Measurements from ENCODE around the gene EEF2KMT.
"Not testable (repeated sequence)": the region's sequence is repeated elsewhere in the genome, so short reads cannot be mapped to it uniquely, and the experiment has no call there.

Gene EEF2KMT

DNA sequence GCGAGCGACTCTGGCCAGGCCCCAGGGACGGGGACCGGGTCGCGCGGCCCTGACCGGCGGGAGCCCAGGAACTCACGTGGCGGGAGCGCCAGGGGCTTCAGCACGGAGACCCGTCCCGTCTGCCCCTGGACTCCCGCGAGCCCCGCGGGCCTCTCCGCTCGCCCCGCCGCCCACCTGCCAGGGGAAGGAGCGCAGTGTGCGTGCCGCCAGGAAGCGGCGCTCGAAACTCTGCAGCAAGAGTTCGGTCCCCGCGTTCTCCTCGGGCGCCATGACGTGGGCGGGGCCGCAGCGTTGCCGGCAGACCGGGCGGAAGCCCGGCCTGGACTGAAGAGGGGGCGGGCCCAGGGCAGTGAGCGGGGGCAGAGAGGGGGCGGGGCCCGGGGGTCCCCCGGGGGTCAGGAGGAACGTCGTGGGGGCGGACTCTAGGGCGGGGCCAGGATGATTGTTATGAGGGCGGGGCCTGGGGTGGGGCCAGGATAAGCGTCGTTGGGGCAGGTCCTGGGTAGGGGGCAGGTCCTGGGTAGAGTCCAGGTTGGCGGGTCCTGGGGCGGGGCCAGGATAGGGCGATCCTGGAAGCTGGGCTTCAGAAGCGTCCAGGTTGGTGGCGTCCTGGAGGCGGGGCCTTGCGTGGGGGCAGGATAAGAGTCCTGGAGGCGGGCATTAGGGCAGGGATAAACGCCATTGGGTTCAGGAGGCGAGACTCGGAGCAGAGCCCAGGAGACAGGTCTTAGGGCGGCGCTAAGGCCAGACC is at the start of gene EEF2KMT:
Gene EEF2KMT, minus strand, starts transcription at position 326 of the 751 bp plus-strand sequence. Its CDS starts 56 bp downstream, at position 270.
- peak; percentile 95 for DNase-seq

DNA sequence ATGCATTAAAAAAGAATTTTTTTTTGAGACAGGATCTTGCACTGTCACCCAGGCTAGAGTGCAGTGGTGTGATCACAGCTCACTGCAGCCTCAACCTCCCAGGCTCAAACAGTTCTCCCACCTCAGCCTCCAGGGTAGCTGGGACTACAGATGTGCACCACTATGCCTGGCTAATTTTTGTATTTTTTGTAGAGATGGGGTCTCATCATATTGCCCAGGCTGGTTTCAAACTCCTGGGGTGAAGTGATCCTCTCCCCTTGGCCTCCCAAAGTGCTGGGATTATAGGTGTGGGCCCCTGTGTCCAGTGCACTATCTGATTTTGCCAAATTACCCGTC is 47.0 kb upstream of the EEF2KMT start:
- not testable (repeated sequence) for DNase-seq

DNA sequence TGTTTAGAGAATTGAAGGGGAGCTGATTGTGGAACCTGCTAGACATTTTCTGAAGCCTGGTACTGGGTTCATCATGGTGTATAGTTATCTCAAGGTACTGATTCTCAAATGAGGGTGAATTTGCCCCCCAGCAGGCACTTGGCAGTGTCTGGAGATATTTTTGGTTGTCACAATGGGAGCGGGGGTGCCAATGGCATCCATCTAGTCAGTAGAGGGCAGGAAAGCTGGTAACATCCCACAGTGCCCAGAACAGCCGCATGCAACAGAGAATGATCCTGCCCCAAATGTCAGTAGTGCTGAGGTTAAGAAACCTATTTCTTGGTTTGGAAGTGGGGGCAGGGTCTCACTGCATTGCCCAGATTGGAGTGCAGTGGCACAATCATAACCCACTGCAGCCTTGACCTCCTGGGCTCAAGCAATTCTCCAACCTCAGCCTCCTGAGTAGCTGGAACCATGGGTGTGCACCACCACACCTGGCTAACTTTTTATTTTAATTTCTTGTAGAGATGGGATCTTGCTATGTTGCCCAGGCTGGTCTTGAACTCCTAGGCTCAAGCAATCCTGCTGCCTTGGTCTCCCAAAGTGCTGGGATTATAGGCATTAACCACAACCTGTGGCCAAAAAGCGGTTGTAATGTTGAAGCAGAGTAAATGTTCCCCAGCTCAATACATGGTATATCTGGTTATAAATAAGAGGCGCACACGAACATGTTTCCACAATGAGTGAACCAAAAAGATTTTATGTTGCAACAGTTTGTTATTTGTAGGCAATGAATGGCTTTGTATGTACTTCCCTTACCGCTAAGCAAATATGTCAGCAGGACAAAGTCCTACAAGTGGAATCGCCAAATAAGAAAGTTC is 46.4 kb upstream of the EEF2KMT start:
- DNase-seq: no peak

DNA sequence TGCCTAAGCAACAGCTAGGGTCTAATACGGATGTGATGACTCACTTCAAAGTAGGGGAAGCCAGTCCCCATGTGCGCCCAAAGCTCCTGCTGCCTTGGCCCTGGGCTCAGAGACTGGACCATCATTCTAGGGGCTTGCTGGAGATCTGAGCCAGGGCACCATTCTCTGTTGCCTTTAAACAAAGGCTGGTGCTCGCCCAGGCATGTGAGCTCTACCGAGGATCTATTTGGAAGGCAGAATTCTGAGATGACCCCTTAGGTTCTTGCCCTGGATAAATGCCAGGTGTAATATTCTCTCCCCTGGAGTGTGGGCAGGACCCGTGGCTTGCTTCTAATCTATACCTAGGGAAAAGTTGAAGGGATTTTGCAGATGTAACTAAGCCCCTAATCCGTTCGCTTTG is 42.6 kb upstream of the EEF2KMT start:
- not testable (repeated sequence) for DNase-seq

DNA sequence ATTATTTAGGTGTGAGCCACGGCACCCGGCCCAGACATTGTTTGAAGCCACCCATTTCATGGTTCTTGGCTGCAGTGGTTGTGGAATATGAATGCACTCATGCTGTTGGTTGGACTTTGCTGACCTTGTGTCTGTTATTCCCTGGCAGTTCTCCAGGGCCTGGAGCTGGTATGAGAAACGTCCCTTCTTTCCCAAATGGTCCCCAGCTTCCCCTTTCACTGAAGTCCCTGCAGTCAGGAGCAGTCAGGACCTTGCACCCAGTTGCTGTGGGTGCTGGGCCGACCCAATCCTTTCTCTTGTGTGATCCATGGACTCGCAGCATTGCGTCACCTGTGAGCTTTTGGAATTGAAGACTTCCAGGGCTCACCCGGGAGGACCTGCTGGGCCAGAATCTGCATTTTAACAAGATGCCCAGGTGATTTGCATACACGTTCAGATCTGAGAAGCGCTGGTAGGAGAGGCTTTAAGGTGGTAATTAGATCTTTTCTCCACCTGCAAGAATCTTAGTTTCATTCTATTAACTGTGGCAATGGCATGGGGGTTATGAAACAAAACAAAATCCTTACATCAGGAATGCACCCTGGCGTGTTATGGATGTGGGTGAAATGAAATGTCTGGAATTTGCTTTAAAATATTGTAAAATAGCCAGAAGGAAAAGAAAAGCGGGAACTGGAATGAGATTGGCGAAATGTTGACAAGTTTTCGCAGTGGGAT is 37.3 kb upstream of the EEF2KMT start:
- not testable (repeated sequence) for DNase-seq

GRCh38 chr16:5132915-5133600 is 35.5 kb upstream of the EEF2KMT start:
- not testable (repeated sequence) for DNase-seq

DNA sequence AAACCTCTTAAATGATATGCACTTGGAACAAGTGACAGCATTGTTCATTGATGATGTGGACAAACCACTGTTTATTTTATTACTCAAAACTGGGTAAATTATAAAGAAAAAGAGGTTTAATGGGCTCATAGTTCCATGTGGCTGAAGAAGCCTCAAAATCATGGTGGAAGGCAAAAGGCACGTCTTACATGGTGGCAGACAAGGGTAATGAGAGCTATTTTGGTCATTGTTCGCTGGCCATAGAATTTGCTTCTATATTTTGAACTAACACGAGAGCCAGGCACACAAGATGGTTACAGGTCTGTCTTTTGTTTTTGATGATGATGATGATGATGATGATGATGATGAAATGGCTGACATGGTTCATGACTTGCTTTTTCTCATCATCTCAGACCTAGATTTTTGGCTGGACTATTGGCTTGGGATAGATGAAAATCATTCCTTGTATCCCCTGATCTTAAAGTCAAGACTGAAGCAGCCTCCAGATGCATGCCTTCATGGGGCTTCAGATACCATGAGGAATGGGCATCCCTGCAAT is 33.9 kb upstream of the EEF2KMT start:
- not testable (repeated sequence) for DNase-seq

DNA sequence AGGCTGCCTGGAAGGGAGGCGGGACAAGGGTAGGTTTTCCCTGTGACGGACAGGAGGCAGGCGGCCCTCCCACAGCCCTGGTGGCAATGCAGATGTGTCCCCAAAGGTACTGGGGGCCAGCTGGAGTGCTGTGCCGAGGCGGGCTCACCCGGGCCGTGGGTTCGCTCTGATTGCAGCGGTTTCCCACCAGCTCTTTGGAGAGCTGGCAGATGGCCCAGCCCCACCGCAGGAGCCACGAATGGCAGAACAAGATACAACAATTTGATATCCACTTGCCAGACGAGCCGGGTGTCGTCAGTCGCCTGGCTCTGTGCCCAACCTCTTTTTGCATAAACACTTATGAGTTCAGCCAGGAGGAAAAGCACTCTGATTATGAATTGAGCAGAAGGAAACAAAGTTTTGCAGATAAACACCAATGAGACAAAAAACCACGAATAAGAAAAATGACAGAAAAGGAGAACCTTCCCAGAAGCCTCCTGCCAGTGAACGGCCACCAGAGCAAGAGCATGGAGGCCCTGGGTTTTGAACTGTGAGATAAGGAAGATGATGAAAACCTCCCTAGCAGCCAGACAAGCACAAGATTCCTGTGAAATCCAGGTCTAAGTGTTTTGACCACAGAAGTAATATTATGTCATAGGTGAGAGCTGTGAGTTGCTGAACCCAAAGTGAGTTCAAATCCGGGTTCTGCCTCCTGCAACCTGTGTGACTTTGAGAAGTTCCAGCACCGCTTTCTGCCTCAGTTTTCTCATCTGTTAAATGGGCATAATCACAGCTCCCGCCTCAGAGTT is 19.9 kb upstream of the EEF2KMT start:
- DNase-seq: peak; percentile 39

DNA sequence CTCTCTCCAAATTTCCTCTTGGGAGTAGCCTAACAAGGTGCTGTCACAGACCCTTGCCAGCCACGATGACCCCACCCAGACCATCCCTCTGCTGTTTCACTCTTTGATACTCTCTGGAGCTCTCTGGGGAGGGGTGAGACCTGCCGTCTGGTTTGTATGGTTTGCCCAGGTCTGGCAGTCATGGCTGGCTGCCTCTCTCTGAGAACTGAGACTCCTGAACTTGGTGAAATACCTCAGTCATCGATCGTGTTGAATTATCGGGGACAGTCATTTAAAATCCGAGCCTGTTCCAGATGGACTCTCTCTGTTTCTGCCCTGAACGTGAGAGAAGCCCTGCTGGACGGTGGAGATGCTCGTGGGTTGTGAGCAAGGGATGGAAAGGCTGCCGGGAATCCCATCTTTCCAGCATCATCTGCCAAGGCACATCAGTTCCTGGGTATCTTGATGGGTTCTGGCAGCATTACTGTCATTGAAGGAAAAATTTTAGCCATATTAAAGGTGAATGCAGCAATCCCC is 19.2 kb upstream of the EEF2KMT start:
- not testable (repeated sequence) for DNase-seq

DNA sequence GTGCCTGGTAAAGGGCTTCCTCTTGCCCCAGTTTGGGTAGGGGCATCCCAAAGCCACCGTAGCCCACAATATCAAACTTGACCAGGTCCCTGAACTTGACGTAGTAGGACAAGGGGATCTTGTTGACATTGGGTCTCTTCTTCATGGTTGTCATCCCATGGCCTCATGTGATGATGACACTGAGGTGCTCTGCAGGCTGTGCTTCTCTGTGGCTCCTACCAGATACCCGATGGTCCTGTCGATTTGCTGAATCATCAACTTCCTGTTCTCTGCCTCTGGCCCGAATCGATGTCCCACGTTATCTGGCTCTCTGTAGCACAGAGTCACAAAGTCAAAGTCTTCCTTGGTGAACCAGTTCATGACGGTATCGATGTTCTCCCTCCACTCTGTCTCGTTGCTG is 13.3 kb upstream of the EEF2KMT start:
- DNase-seq: not testable (repeated sequence)

DNA sequence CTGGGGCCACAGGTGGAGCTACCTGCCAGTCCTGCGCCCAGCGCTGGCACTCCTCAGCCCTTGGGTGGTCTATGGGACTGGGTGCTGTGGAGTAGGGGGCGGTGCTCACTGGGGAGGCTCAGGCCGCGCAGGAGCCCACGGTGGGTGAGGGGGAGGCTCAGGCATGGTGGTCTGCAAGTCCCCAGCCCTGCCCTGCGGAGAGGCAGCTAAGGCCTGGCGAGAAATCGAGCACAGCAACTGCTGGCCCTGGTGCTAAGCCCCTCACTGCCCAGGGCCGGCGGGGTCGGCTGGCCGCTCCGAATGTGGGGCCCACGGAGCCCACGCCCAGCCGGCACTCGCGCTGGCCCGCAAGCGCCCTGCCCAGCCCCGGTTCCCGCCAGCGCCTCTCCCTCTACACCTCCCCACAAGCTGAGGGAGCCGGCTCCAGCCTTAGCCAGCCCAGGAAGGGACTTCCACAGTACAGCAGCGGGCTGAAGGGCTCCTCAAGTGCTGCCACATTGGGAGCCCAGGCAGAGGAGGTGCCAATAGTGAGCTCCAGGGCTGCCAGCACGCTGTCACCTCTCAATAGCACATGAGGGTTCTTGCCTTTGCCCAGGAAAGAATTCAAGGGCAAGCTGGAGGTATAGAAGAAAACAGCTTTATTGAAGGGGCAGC is 11.0 kb upstream of the EEF2KMT start:
- DNase-seq: no peak

GRCh38 chr16:5105039-5105438 is 7.4 kb upstream of the EEF2KMT start:
- DNase-seq: not testable (repeated sequence)

GRCh38 chr16:5103296-5104032 is 5.9 kb upstream of the EEF2KMT start:
- DNase-seq: not testable (repeated sequence)

DNA sequence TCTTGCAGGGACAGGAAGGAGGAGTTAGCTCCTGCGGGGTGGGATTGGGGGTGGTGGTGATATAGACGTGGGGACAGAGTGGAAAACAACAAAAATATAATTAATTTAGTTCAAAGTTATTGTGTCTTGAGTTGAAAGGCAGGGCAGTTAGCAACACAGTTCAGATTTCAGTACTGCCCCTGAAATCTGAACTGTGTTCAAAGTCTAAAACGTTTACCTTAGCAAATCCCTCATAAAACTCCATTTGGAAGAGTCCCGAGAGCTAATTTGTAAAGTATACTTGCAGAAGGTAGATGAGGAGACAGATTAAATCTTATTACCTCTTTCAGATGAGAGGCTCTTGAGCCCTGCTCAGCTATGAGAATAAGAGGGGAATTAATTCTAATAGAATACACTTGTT is 1.6 kb upstream of the EEF2KMT start:
- DNase-seq: not testable (repeated sequence)

- peak; percentile 97 for DNase-seq
Observed at GRCh38 chr16:5098221-5099159, 895 bp upstream of the EEF2KMT start.

- DNase-seq: peak; percentile 38
Observed at GRCh38 chr16:5097061-5097469, 530 bp downstream of the EEF2KMT start.

GRCh38 chr16:5096437-5097060 is 1.0 kb downstream of the EEF2KMT start:
- DNase-seq: not testable (repeated sequence)

GRCh38 chr16:5095145-5095830 is 2.3 kb downstream of the EEF2KMT start:
- DNase-seq: not testable (repeated sequence)

All from CD4-positive, alpha-beta T cell treated with Interleukin-10 for 1 hour (primary cell).